ENCODE results near the gene CD300A. TPM values are rescaled to one million over a fixed set of nuclear protein-coding genes. Genes with fewer than 3 reads are reported as not detected.

CD300A gene
- total RNA-seq, 3 donors from 2014 or later (not counting 1 experiment from before 2014, with no cell fraction given), result 287 to 370 (median 295) TPM

GRCh38 chr17:74443516-74444296 is 22.7 kb upstream of the CD300A start:
- H3K4me3 Mint-ChIP-seq, result no peak overlapping the region
- no peak for DNase-seq
- H3K27me3 Mint-ChIP-seq (ENCODE audit: low read depth in 2 of 2), result peaks cover 0 to 6% of the 10 kb centered on the region in 2 donors
- ATAC-seq, result no peak
- TF ChIP-seq CTCF (IDR thresholded peaks at IDR 0.05), result no peak
- Histone ChIP-seq H3K4me1 (ENCODE audit: control insufficient read depth, insufficient read depth, low read length) (peaks cover 39% of the 10 kb centered on the region), H3K27me3 (ENCODE audit: control insufficient read depth, insufficient read depth, low read length) (no peaks in the 10 kb centered on the region), H3K9me3 (ENCODE audit: control insufficient read depth, insufficient read depth, low read length) (peaks cover under 1% of the 10 kb centered on the region), H3K36me3 (ENCODE audit: control insufficient read depth, insufficient read depth, low read length) (no peaks in the 10 kb centered on the region), H3K4me3 (ENCODE audit: low read length) (no peak overlapping the region), H3K27ac (ENCODE audit: low read length) (no peak overlapping the region)
- 82% methylated on average over 8 of the region's 8 CpGs for WGBS (ENCODE audit: insufficient coverage)
- intact Hi-C loops (cut with micrococcal nuclease), result no loop called here
- no peaks in the 10 kb centered on the region for H3K9me3 Mint-ChIP-seq
- no peak overlapping the region for H3K27ac Mint-ChIP-seq
- H3K4me1 Mint-ChIP-seq, result peaks cover 13 to 22% of the 10 kb centered on the region in 2 donors
- H3K36me3 Mint-ChIP-seq, result no peaks in the 10 kb centered on the region

- Mint-ChIP-seq H3K27ac (no peak overlapping the region), H3K4me3 (no peak overlapping the region), H3K4me1 (peaks cover 13 to 22% of the 10 kb centered on the region in 2 donors), H3K9me3 (no peaks in the 10 kb centered on the region), H3K36me3 (no peaks in the 10 kb centered on the region), H3K27me3 (ENCODE audit: low read depth in 2 of 2) (peaks cover 0 to 6% of the 10 kb centered on the region in 2 donors)
- no peak overlapping the region for H3K4me3 ChIP-seq (ENCODE audit: low read length)
- TF ChIP-seq CTCF (IDR thresholded peaks at IDR 0.05), result no peak
- intact Hi-C loops (cut with micrococcal nuclease), result no loop called here
- 71% methylated on average over 6 of the region's 12 CpGs for WGBS (ENCODE audit: insufficient coverage)
- H3K36me3 ChIP-seq (ENCODE audit: control insufficient read depth, insufficient read depth, low read length), result no peaks in the 10 kb centered on the region
- H3K27me3 ChIP-seq (ENCODE audit: control insufficient read depth, insufficient read depth, low read length), result no peaks in the 10 kb centered on the region
- H3K4me1 ChIP-seq (ENCODE audit: control insufficient read depth, insufficient read depth, low read length), result peaks cover 39% of the 10 kb centered on the region
- DNase-seq, result no peak
- ATAC-seq, result no peak
- H3K9me3 ChIP-seq (ENCODE audit: control insufficient read depth, insufficient read depth, low read length), result no peaks in the 10 kb centered on the region
- H3K27ac ChIP-seq (ENCODE audit: low read length), result no peak overlapping the region
Observed at GRCh38 chr17:74444406-74444805, 22.0 kb upstream of the CD300A start.

- Histone ChIP-seq H3K4me3 (ENCODE audit: low read length) (no peak overlapping the region), H3K9me3 (ENCODE audit: control insufficient read depth, insufficient read depth, low read length) (no peaks in the 10 kb centered on the region), H3K36me3 (ENCODE audit: control insufficient read depth, insufficient read depth, low read length) (no peaks in the 10 kb centered on the region), H3K4me1 (ENCODE audit: control insufficient read depth, insufficient read depth, low read length) (peaks cover 34% of the 10 kb centered on the region), H3K27me3 (ENCODE audit: control insufficient read depth, insufficient read depth, low read length) (no peaks in the 10 kb centered on the region), H3K27ac (ENCODE audit: low read length) (no peak overlapping the region)
- Mint-ChIP-seq H3K4me1 (peaks cover 9 to 17% of the 10 kb centered on the region in 2 donors), H3K4me3 (no peak overlapping the region), H3K27ac (no peak overlapping the region), H3K9me3 (no peaks in the 10 kb centered on the region), H3K36me3 (no peaks in the 10 kb centered on the region), H3K27me3 (ENCODE audit: low read depth in 2 of 2) (peaks cover 0 to 6% of the 10 kb centered on the region in 2 donors)
- ATAC-seq (no peak), DNase-seq (no peak)
- 100% methylated on average over 6 of the region's 7 CpGs for WGBS (ENCODE audit: insufficient coverage)
- intact Hi-C loops (cut with micrococcal nuclease), result no loop called here
- TF ChIP-seq CTCF (IDR thresholded peaks at IDR 0.05), result no peak
Observed at GRCh38 chr17:74445158-74445557, 21.3 kb upstream of the CD300A start.
